ENCODE measurements around the gene VSIG10L.

VSIG10L gene

GRCh38 chr19:51356159-51356801 lies 14.3 kb upstream of the VSIG10L start:
- Mint-ChIP-seq H3K4me3 (no peak overlapping the region), H3K9me3 (no peaks in the 10 kb centered on the region), H3K27ac (no peak overlapping the region), H3K4me1 (ENCODE audit: low read depth in 2 of 2) (peaks cover 3 to 5% of the 10 kb centered on the region in 2 donors), H3K27me3 (no peaks in the 10 kb centered on the region), H3K36me3 (ENCODE audit: insufficient read depth) (peaks cover 11% of the 10 kb centered on the region)
- DNase-seq (no peak), ATAC-seq (replicated peaks) (no peak)

- ATAC-seq (replicated peaks) (no peak), DNase-seq (no peak)
- H3K4me1 Mint-ChIP-seq (ENCODE audit: low read depth in 2 of 2): peaks cover 3 to 5% of the 10 kb centered on the region in 2 donors
- no peaks in the 10 kb centered on the region for H3K27me3 Mint-ChIP-seq
- peaks cover 11% of the 10 kb centered on the region for H3K36me3 Mint-ChIP-seq (ENCODE audit: insufficient read depth)
- no peak overlapping the region for H3K4me3 Mint-ChIP-seq
- H3K9me3 Mint-ChIP-seq: no peaks in the 10 kb centered on the region
- peak overlapping the region in 1 of 2 donors; percentile 56 for H3K27ac Mint-ChIP-seq
Observed at GRCh38 chr19:51354742-51355148, 12.8 kb upstream of the VSIG10L start.

- Mint-ChIP-seq H3K27ac (peak overlapping the region in 1 of 2 donors; percentile 56), H3K36me3 (ENCODE audit: insufficient read depth) (peaks cover 8% of the 10 kb centered on the region), H3K27me3 (no peaks in the 10 kb centered on the region), H3K4me3 (no peak overlapping the region), H3K4me1 (ENCODE audit: low read depth in 2 of 2) (peaks cover 3 to 5% of the 10 kb centered on the region in 2 donors), H3K9me3 (no peaks in the 10 kb centered on the region)
- no peak for DNase-seq
- no peak for ATAC-seq (replicated peaks)
Observed at GRCh38 chr19:51354103-51354741, 12.3 kb upstream of the VSIG10L start.

GRCh38 chr19:51352783-51353360 lies 10.9 kb upstream of the VSIG10L start:
- Mint-ChIP-seq H3K9me3 (no peaks in the 10 kb centered on the region), H3K4me3 (no peak overlapping the region), H3K36me3 (ENCODE audit: insufficient read depth) (peaks cover 8% of the 10 kb centered on the region), H3K4me1 (ENCODE audit: low read depth in 2 of 2) (peaks cover 3 to 5% of the 10 kb centered on the region in 2 donors), H3K27me3 (no peaks in the 10 kb centered on the region), H3K27ac (peak overlapping the region; percentile 32 to 71)
- ATAC-seq (replicated peaks) (no peak), DNase-seq (no peak)

GRCh38 chr19:51351266-51351990 lies 9.5 kb upstream of the VSIG10L start:
- peaks cover 8% of the 10 kb centered on the region for H3K36me3 Mint-ChIP-seq (ENCODE audit: insufficient read depth)
- ATAC-seq (replicated peaks): no peak
- H3K27me3 Mint-ChIP-seq: no peaks in the 10 kb centered on the region
- H3K4me3 Mint-ChIP-seq: no peak overlapping the region
- peak overlapping the region; percentile 32 to 71 for H3K27ac Mint-ChIP-seq
- H3K4me1 Mint-ChIP-seq (ENCODE audit: low read depth in 2 of 2): peaks cover under 1 to 3% of the 10 kb centered on the region in 2 donors
- H3K9me3 Mint-ChIP-seq: no peaks in the 10 kb centered on the region
- no peak for DNase-seq

GRCh38 chr19:51347209-51347928 lies 5.4 kb upstream of the VSIG10L start:
- Mint-ChIP-seq H3K36me3 (ENCODE audit: insufficient read depth) (peaks cover 4% of the 10 kb centered on the region), H3K27me3 (no peaks in the 10 kb centered on the region), H3K27ac (no peak overlapping the region), H3K4me1 (ENCODE audit: low read depth in 2 of 2) (no peaks in the 10 kb centered on the region), H3K4me3 (no peak overlapping the region), H3K9me3 (no peaks in the 10 kb centered on the region)
- ATAC-seq (replicated peaks) (no peak), DNase-seq (no peak)

GRCh38 chr19:51346742-51347141 lies 4.8 kb upstream of the VSIG10L start:
- DNase-seq: no peak
- Mint-ChIP-seq H3K4me3 (no peak overlapping the region), H3K27me3 (no peaks in the 10 kb centered on the region), H3K27ac (no peak overlapping the region), H3K9me3 (no peaks in the 10 kb centered on the region), H3K36me3 (ENCODE audit: insufficient read depth) (peaks cover 2% of the 10 kb centered on the region), H3K4me1 (ENCODE audit: low read depth in 2 of 2) (peaks cover 0 to under 1% of the 10 kb centered on the region in 2 donors)
- no peak for ATAC-seq (replicated peaks)

GRCh38 chr19:51345076-51345620 lies 3.2 kb upstream of the VSIG10L start:
- H3K27ac Mint-ChIP-seq: peak overlapping the region in 1 of 2 donors; percentile 65
- DNase-seq (no peak), ATAC-seq (replicated peaks) (no peak)
- no peaks in the 10 kb centered on the region for H3K27me3 Mint-ChIP-seq
- no peaks in the 10 kb centered on the region for H3K9me3 Mint-ChIP-seq
- H3K4me1 Mint-ChIP-seq (ENCODE audit: low read depth in 2 of 2): peaks cover 3 to 8% of the 10 kb centered on the region in 2 donors
- peaks cover 5% of the 10 kb centered on the region for H3K36me3 Mint-ChIP-seq (ENCODE audit: insufficient read depth)
- H3K4me3 Mint-ChIP-seq: no peak overlapping the region

GRCh38 chr19:51342631-51343569 lies 961 bp upstream of the VSIG10L start:
- Mint-ChIP-seq H3K9me3 (no peaks in the 10 kb centered on the region), H3K4me1 (ENCODE audit: low read depth in 2 of 2) (peaks cover 14 to 23% of the 10 kb centered on the region in 2 donors), H3K27me3 (no peaks in the 10 kb centered on the region), H3K27ac (peak overlapping the region; percentile 6 to 17), H3K4me3 (no peak overlapping the region), H3K36me3 (ENCODE audit: insufficient read depth) (peaks cover 10% of the 10 kb centered on the region)
- ATAC-seq (replicated peaks): no peak
- no peak for DNase-seq

- Mint-ChIP-seq H3K4me1 (ENCODE audit: low read depth in 2 of 2) (peaks cover 14 to 23% of the 10 kb centered on the region in 2 donors), H3K9me3 (no peaks in the 10 kb centered on the region), H3K4me3 (peak overlapping the region; percentile 64 to 79), H3K27ac (peak overlapping the region; percentile 44 to 63), H3K36me3 (ENCODE audit: insufficient read depth) (peaks cover 10% of the 10 kb centered on the region), H3K27me3 (no peaks in the 10 kb centered on the region)
- ATAC-seq (replicated peaks) (no peak), DNase-seq (no peak)
Observed at GRCh38 chr19:51341066-51341465, 873 bp downstream of the VSIG10L start.

GRCh38 chr19:51339687-51340656 lies 2.0 kb downstream of the VSIG10L start:
- peaks cover 10% of the 10 kb centered on the region for H3K36me3 Mint-ChIP-seq (ENCODE audit: insufficient read depth)
- H3K9me3 Mint-ChIP-seq: no peaks in the 10 kb centered on the region
- H3K27ac Mint-ChIP-seq: peak overlapping the region; percentile 63 to 85
- peak; percentile 64 for ATAC-seq (replicated peaks)
- no peaks in the 10 kb centered on the region for H3K27me3 Mint-ChIP-seq
- peak; percentile 68 to 73 (median 69) for DNase-seq
- peak overlapping the region; percentile 79 to 95 for H3K4me3 Mint-ChIP-seq
- H3K4me1 Mint-ChIP-seq (ENCODE audit: low read depth in 2 of 2): peaks cover 14 to 23% of the 10 kb centered on the region in 2 donors
